ENCODE results near the gene SOX9.

Gene SOX9

GRCh38 chr17:72163474-72163873 lies 42.7 kb downstream of the SOX9 start:
- DNase-seq: no peak

DNA sequence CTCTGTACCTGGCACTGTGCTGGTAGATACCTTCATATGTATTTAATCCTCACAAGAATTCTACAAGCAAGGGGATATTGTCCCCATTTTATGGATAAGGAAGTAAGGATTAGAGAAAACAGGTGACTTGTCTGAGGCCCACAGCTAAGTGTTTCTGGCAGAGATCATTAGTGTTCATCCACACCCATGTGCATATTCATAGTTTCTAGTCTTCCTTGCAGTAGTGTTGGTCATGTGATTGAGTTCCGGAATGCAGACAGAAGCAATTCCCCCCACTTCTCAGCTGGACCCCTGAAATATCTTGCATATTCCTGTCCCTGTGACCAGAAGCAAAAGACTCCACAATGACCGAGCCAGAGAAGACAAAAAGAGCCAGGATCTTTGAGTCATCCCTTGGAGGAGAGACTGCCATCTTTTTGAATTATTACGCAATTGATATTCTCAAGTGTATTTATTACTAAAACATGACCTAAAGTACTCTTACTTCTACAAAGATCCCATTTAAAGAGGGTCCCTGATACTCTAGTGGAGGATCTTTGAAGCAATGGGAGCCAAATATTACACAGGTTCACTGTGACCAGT lies 43.4 kb downstream of the SOX9 start:
- DNase-seq: no peak

DNA sequence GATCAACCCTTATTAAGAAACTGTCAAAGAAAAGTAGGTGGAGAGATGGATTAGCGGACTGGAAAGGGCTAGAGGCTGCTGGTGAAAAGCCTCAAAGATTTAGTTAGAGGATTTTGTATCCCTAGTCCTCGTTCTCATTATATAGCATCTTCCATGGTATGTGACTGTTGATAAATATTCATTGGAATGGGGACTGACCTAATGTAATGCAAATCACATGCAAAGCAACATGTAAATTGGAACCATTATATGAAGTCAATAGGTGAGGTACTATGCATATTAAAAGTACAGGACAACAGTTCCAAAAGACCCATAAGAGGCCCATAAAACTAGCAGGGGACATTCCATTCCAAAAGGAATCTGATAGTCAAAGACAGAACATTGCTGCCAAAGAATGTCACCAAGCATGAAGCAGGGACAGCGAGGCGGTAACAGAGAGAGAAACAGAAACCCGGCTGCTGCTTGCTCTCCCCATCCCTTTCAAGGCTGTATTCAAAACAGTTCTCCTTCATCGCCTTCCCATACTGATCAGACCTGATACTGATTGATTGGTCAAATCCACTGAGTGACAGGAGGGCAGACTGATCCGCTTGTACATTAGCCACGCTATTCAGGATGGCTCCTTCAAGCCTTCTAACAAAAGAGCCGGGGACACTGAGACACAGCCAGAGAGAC lies 44.5 kb downstream of the SOX9 start:
- no peak for DNase-seq

DNA sequence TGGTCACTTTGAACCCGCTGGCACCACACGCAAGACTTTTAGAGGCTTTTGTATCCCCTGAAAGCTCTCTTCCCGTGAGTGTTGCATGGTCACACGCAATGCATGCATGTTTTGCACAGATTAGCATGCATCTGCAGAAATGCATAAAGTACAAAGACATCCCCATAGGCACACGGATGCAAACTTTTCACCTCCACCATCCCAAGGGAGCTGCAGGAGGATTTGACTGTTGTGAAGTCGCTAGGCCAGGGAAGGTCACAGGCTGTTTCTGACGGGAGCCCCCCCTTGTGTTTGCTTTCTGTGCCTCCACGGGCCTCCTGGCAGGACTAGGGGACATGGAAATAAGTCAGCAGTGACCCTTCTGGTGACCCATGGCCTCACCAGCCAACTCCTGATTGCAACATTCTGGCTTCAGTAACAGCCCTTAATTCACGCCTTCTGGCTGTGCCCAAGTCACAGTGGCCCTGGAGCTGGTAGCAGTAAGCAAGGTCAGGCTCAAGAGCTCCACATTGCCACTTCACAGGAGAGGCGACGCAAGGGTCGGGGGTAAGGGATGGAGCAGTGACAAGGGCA lies 45.1 kb downstream of the SOX9 start:
- no peak for DNase-seq

GRCh38 chr17:72167593-72167992 lies 46.8 kb downstream of the SOX9 start:
- DNase-seq: no peak

DNA sequence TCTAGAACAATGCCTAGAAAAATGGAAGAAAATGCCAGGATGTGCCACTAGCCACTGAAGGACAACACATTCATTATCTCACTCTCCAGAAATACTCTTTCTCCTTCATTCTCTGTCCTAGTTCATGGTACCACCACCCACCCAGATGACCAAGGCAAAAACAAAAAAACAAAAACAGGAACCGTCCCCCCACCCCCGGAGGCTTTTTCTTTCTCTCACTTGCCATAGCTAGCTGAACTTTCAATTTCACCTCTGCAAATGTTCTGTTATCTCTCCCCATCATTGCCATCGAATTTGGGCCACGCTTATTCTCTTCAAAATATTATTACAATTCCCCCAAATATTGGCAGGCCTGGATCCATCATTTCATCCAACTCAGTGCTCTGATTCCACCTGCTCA lies 49.0 kb downstream of the SOX9 start:
- no peak for DNase-seq

GRCh38 chr17:72171703-72172667 lies 51.2 kb downstream of the SOX9 start:
- DNase-seq: no peak

DNA sequence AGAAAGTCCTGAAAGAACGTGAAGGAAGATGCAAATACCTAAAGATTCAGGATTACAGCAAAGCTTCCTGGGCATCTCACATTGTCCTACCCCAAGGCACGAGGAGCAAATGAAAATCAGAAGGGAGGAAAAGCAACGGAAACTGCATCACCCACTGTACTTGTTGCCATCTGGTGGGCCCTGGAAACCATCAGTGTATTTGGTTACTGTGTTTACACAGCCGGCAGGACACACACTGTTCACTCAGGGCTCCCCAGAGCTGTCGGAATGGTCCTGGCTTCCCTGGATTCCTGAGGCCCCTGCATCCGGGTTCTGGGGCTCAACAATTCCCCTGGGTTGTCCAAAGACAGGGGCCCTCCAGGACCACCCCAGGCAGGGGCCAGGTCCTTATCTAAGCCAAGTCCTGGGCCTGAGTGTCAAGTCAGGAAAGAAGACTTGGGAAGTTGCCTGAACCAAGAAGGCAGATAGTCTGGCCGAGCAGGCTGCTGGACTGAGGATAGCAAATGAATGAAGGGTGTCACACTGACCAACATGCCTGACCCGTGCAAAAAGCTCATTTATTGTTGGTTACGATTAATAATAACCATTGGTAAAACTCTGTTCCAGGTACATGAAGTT lies 52.8 kb downstream of the SOX9 start:
- DNase-seq: no peak

DNA sequence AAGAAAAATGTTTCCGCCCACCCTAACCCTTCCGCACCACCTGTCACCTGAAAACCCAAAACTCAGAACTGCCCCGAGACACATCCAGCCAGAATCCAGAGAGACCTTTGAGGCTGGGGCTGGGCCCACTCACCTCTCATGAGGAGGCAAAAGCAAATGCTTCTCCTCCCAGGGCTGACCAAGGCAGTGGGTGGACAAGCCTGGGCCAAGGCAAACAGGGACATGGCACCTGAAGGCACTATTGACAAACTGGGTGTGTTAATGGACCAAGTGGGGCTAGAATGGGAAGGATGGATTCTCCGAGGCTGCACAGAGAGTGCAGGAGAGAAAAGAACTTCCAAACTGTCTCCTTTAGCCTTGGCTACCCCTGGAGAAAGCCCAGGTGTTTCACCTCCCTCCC lies 54.4 kb downstream of the SOX9 start:
- no peak for DNase-seq

Data from 8988T (cell line).